B cell (primary cell): ENCODE measurements around the gene FHIT. TPM values are rescaled to one million over a fixed set of nuclear protein-coding genes. Genes with fewer than 3 reads are reported as not detected.

Experiments used
- ATAC-seq: fragments of 200-7000 bp; cut with Tn5 transposase; one replicate; pipeline ENCODE4 v1.10.0; 2021; ENCODE audit warnings: low read depth, mild to moderate bottlenecking, moderate number of reproducible peaks, moderate library complexity
- CTCF ChIA-PET: fragments of 350-600 bp; sonication (Branson Sonifier 250); formaldehyde crosslinking; loops from one replicate; lab custom pipeline; 2021; ENCODE audit warnings: antibody characterized with exemption, inconsistent platforms; lab: Charles Lee
- POLR2A ChIA-PET: fragments of 350-600 bp; sonication (Branson Sonifier 250); formaldehyde crosslinking; loops from one replicate; lab custom pipeline; 2021; ENCODE audit warnings: antibody characterized with exemption; lab: Charles Lee
- DNase-seq: peaks from one replicate; pipeline ENCODE4 v3.0.0; 2013
- H2AFZ ChIP-seq: 2 replicates; pipeline ENCODE4 v1.6.1; 2012; ENCODE audit warnings: mild to moderate bottlenecking, low read depth, low read length; ENCODE audit not compliant: insufficient read depth, poor library complexity, severe bottlenecking
- H3K27ac ChIP-seq, 2 donors: 1 replicate in 1 of 2; 2 replicates in 1 of 2; pipeline ENCODE4 v1.5.1; 2012 to 2013; ENCODE audit warnings: low read length in 2 of 2, mild to moderate bottlenecking in 2 of 2, moderate library complexity in 1 of 2
- H3K27me3 ChIP-seq, 4 experiments: fragments of 200-600 bp in 1 of 4; sonication (generic) in 1 of 4; replicated peaks in 1 of 4; 1 replicate in 2 of 4; 2 replicates in 2 of 4; pipeline versions ENCODE4 v1.6.1 to v1.7.0; 2013 to 2016; ENCODE audit warnings: low read length in 3 of 4, mild to moderate bottlenecking in 2 of 4, mixed read lengths in 1 of 4, moderate library complexity in 1 of 4; ENCODE audit not compliant: insufficient read depth in 4 of 4, control insufficient read depth in 3 of 4; ENCODE audit errors: control extremely low read depth in 1 of 4
- H3K36me3 ChIP-seq, 2 experiments: replicated peaks in 1 of 2; 1 replicate in 1 of 2; 2 replicates in 1 of 2; pipeline versions ENCODE4 v1.6.1 to v1.7.1; 2013; ENCODE audit warnings: low read length in 1 of 2; ENCODE audit not compliant: insufficient read depth in 2 of 2, control insufficient read depth in 1 of 2; ENCODE audit errors: control extremely low read depth in 1 of 2, extremely low read depth in 1 of 2
- H3K4me1 ChIP-seq, 2 donors: fragments of 200-600 bp in 1 of 2; sonication (generic) in 1 of 2; 1 replicate in 1 of 2; 2 replicates in 1 of 2; pipeline versions ENCODE4 v1.5.1 to v1.6.1; 2013 to 2017; ENCODE audit warnings: low read length in 2 of 2; ENCODE audit not compliant: control insufficient read depth in 2 of 2, insufficient read depth in 2 of 2
- H3K4me2 ChIP-seq: replicated peaks from 2 replicates; pipeline ENCODE3; 2012; ENCODE audit warnings: mild to moderate bottlenecking, low read depth, low read length; ENCODE audit not compliant: poor library complexity, severe bottlenecking
- H3K4me3 ChIP-seq, 5 experiments: fragments of 200-600 bp in 1 of 5; sonication (generic) in 1 of 5; 1 replicate in 3 of 5; 2 replicates in 2 of 5; pipeline versions ENCODE4 v1.5.1 to v1.7.0; 2011 to 2016; ENCODE audit warnings: low read length in 4 of 5, mild to moderate bottlenecking in 4 of 5, low read depth in 2 of 5, control low read depth in 1 of 5, moderate library complexity in 1 of 5; ENCODE audit not compliant: insufficient read depth in 1 of 5; ENCODE audit errors: control extremely low read depth in 1 of 5, extremely low read depth in 1 of 5
- H3K79me2 ChIP-seq: fragments of 200-600 bp; sonication (generic); one replicate; pipeline ENCODE4 v1.6.0; 2016; ENCODE audit warnings: low read length; ENCODE audit not compliant: control insufficient read depth, insufficient read depth
- H3K9ac ChIP-seq: fragments of 200-600 bp; sonication (generic); 2 replicates; pipeline ENCODE4 v1.6.1; 2017; ENCODE audit warnings: mild to moderate bottlenecking, low read length, moderate library complexity
- H3K9me3 ChIP-seq, 3 donors: one replicate each; pipeline versions ENCODE4 v1.6.1 to v1.7.1; 2013; ENCODE audit warnings: low read length in 2 of 3; ENCODE audit not compliant: control insufficient read depth in 2 of 3, insufficient read depth in 1 of 3; ENCODE audit errors: control extremely low read depth in 1 of 3
- H4K20me1 ChIP-seq: 2 replicates; pipeline ENCODE4 v1.6.0; 2012; ENCODE audit warnings: mild to moderate bottlenecking, low read length; ENCODE audit not compliant: insufficient read depth, control insufficient read depth, poor library complexity, severe bottlenecking
- H3K27ac Mint-ChIP-seq: one replicate; pipeline ENCODE4 v1.8.0; 2021; ENCODE audit warnings: mixed read lengths
- H3K27me3 Mint-ChIP-seq: one replicate; pipeline ENCODE4 v1.8.0; 2021; ENCODE audit warnings: mixed read lengths
- H3K4me1 Mint-ChIP-seq: one replicate; pipeline ENCODE4 v1.8.0; 2021; ENCODE audit warnings: mixed read lengths
- H3K4me3 Mint-ChIP-seq: one replicate; pipeline ENCODE4 v1.8.0; 2021; ENCODE audit warnings: mixed read lengths
- H3K9me3 Mint-ChIP-seq: one replicate; pipeline ENCODE4 v1.8.0; 2022; ENCODE audit warnings: mixed read lengths; ENCODE audit not compliant: insufficient read depth
- EZH2 ChIP-seq: IDR thresholded peaks from 2 replicates; pipeline ENCODE4 v1.6.1; 2012; ENCODE audit warnings: borderline replicate concordance, low read depth, mild to moderate bottlenecking, moderate library complexity, low read length; ENCODE audit not compliant: insufficient read depth, poor library complexity, severe bottlenecking
- WGBS: methylation state at CpG from one replicate; pipeline ENCODE4 v1.1.5; 2013; ENCODE audit warnings: missing lambda C conversion rate; ENCODE audit not compliant: insufficient coverage; 5-methylcytosine and 5-hydroxymethylcytosine counted together
- intact Hi-C: fragments of 100-400 bp; cut with micrococcal nuclease; formaldehyde crosslinking; loops from one replicate; pipeline ENCODE4 v1.10.0; 2022
- polyA plus RNA-seq: library from polyadenylated mRNA; depleted of rRNA; stranded (reverse); fragments of >200 nt; gene quantifications from 2 replicates; pipeline ENCODE4 v1.2.3, GENCODE V29; 2012
- total RNA-seq, 2 donors: library from RNA; stranded (reverse); fragments of 120-200 nt in 1 of 2; gene quantifications; 1 replicate in 1 of 2; 2 replicates in 1 of 2; pipeline versions ENCODE4 v1.2.3 to v1.2.4, GENCODE V29; 2013 to 2022
- TF ChIP-seq, protein P1 (sequence below): fragments of 200-600 bp; IDR thresholded peaks from one replicate; pipeline ENCODE4 v1.8.0; 2022; ENCODE audit warnings: antibody characterized with exemption, mild to moderate bottlenecking

FHIT gene
- total and polyA plus RNA-seq, 2 donors (not counting 1 experiment from before 2014, with no cell fraction given): 1.7 to 7.8 TPM

DNA sequence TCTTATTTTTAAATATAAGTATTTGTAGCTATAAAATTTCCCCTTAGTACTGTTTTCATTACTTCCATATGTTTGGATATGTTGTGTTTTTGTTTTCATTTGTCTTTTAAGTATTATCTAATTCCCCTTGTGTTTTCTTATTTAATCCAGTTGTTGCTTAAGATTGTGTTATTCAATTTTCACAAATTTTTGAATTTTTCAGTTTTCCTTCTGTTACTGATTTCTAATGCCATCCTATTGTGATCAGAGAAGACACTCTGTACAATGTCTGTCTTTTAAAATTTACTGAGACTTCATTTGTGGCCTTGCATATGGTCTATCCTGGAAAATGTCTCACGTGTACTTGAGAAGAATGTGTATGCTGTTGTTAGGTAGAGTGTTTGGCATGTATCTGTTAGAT is 1405.9 kb downstream of the FHIT start:
- TF ChIP-seq, protein P1, sequence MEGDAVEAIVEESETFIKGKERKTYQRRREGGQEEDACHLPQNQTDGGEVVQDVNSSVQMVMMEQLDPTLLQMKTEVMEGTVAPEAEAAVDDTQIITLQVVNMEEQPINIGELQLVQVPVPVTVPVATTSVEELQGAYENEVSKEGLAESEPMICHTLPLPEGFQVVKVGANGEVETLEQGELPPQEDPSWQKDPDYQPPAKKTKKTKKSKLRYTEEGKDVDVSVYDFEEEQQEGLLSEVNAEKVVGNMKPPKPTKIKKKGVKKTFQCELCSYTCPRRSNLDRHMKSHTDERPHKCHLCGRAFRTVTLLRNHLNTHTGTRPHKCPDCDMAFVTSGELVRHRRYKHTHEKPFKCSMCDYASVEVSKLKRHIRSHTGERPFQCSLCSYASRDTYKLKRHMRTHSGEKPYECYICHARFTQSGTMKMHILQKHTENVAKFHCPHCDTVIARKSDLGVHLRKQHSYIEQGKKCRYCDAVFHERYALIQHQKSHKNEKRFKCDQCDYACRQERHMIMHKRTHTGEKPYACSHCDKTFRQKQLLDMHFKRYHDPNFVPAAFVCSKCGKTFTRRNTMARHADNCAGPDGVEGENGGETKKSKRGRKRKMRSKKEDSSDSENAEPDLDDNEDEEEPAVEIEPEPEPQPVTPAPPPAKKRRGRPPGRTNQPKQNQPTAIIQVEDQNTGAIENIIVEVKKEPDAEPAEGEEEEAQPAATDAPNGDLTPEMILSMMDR: no peak
- no peak for TF ChIP-seq EZH2
- H3K4me1 ChIP-seq: peaks cover 12 to 17% of the 10 kb centered on the region in 2 donors
- CTCF ChIA-PET: interaction anchor here (5.7 kb wide), 1 partner anchor 12 kb away, joined by 27 read pairs; no protein-coding TSS in a partner anchor

DNA sequence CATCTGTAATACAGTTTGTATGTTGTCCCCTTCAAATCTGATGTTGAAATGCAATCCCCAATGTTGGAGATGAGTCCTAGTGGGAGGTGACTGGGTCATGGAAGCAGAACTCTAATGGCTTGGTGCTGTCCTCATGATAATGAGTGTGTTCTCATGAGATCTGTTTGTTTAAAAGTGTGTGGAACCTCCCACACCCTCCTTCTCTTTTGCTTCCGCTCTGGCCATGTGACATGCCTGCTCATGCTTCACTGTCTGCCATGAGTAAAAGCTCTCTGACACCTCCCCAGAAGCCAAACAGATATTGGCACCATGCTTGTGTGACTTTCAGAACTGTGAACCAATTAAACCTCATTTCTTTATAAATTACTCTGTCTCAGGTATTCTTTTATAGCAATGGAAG is 1407.4 kb downstream of the FHIT start:
- CTCF ChIA-PET: no interaction called here
- H3K27ac Mint-ChIP-seq: no peak overlapping the region
- Histone ChIP-seq H2AFZ (no peak overlapping the region), H4K20me1 (no peaks in the 10 kb centered on the region), H3K27me3 (no peaks in the 10 kb centered on the region), H3K9ac (no peak overlapping the region), H3K36me3 (no peaks in the 10 kb centered on the region), H3K4me2 (peak overlapping the region; percentile 19), H3K4me3 (no peak overlapping the region), H3K9me3 (peaks cover 0 to 3% (median 0%) of the 10 kb centered on the region in 3 donors), H3K4me1 (peaks cover 28 to 33% of the 10 kb centered on the region in 2 donors), H3K79me2 (no peaks in the 10 kb centered on the region), H3K27ac (peak overlapping the region in 1 of 2 donors; percentile 0)
- H3K27me3 Mint-ChIP-seq: no peaks in the 10 kb centered on the region
- H3K4me1 Mint-ChIP-seq: peaks cover 40% of the 10 kb centered on the region
- POLR2A ChIA-PET: no interaction called here
- peaks cover 9% of the 10 kb centered on the region for H3K9me3 Mint-ChIP-seq
- peak; percentile 9 for DNase-seq
- no peak overlapping the region for H3K4me3 Mint-ChIP-seq
- WGBS: 40% methylated on average over 1 of the region's 1 CpG
- ATAC-seq: peak; percentile 19
- no peak for TF ChIP-seq EZH2
- TF ChIP-seq, protein P1: no peak
- intact Hi-C loops: no loop called here

More for the DNA sequence above, 1405.9 kb downstream of the FHIT start:
- Histone ChIP-seq H4K20me1 (no peaks in the 10 kb centered on the region), H3K79me2 (no peaks in the 10 kb centered on the region), H3K4me2 (no peak overlapping the region), H3K27me3 (no peaks in the 10 kb centered on the region), H2AFZ (no peak overlapping the region), H3K36me3 (no peaks in the 10 kb centered on the region), H3K9me3 (peaks cover 0 to 3% (median 0%) of the 10 kb centered on the region in 3 donors), H3K9ac (no peak overlapping the region), H3K4me3 (no peak overlapping the region), H3K27ac (no peak overlapping the region)
- intact Hi-C loops: no loop called here
- Mint-ChIP-seq H3K27me3 (no peaks in the 10 kb centered on the region), H3K27ac (no peak overlapping the region), H3K4me1 (peaks cover 26% of the 10 kb centered on the region), H3K9me3 (peaks cover 9% of the 10 kb centered on the region), H3K4me3 (no peak overlapping the region)
- no peak for ATAC-seq
- no peak for DNase-seq
- POLR2A ChIA-PET: no interaction called here
- 100% methylated on average over 1 of the region's 1 CpG for WGBS
